GM12878 (cell line): Measurements from ENCODE around the gene PAIP1. TPM values are rescaled to one million over a fixed set of nuclear protein-coding genes. Genes with fewer than 3 reads are reported as not detected.

ENCODE experiments used
- ATAC-seq: fragments of 200-7000 bp; cut with Tn5 transposase; 3 replicates; pipeline ENCODE4 v1.9.1; 2020; ENCODE audit warnings: mild to moderate bottlenecking, moderate library complexity
- BruUV-seq: library from RNA; stranded (reverse); fragments of 400-500 nt; replicated peaks from 2 replicates; lab custom pipeline; 2021; lab: Mats Ljungman, UMichigan
- CTCF ChIA-PET: fragments of 300-600 bp; sonication (Branson Sonifier 250); formaldehyde crosslinking; extraction: SDS; loops from one replicate; lab custom pipeline; 2021; ENCODE audit warnings: inconsistent platforms; lab: Yijun Ruan, JAX
- POLR2A ChIA-PET: fragments of 350-600 bp; formaldehyde crosslinking; extraction: SDS; loops from one replicate; lab custom pipeline; 2021; ENCODE audit warnings: inconsistent platforms; lab: Charles Lee
- RAD21 ChIA-PET: fragments of 300-600 bp; sonication (Branson Sonifier 250); formaldehyde crosslinking; loops from one replicate; lab custom pipeline; 2023; ENCODE audit warnings: antibody characterized with exemption; ENCODE audit not compliant: unreplicated experiment; lab: Charles Lee
- SMC1A ChIA-PET: fragments of 300-600 bp; sonication (Branson Sonifier 250); formaldehyde crosslinking; loops from one replicate; lab custom pipeline; 2023; ENCODE audit not compliant: unreplicated experiment, uncharacterized antibody; lab: Charles Lee
- DNase-seq: peaks from one replicate; pipeline ENCODE4 v3.0.0-alpha.2; 2011; ENCODE audit warnings: low read depth, low spot score
- FAIRE-seq: peaks from 3 replicates; lab custom pipeline; 2011; peaks lifted over from hg19 to GRCh38; lab: Jason Lieb, UNC
- H2AFZ ChIP-seq: 2 replicates; pipeline ENCODE4 v1.6.0; 2011; ENCODE audit warnings: low read depth, low read length, control low read depth; ENCODE audit not compliant: control insufficient read depth
- H3K27ac ChIP-seq: 2 replicates; pipeline ENCODE4 v1.5.1; 2011; ENCODE audit warnings: control low read depth; ENCODE audit not compliant: control insufficient read depth, insufficient read depth
- H3K27me3 ChIP-seq, 2 experiments: replicated peaks in 1 of 2; 2 replicates each; pipeline versions ENCODE4 v1.6.0 to v1.6.1; 2011; ENCODE audit warnings: low read length in 1 of 2; ENCODE audit not compliant: control insufficient read depth in 2 of 2, insufficient read depth in 2 of 2
- H3K36me3 ChIP-seq, 2 experiments: 2 replicates each; pipeline ENCODE4 v1.5.1; 2011; ENCODE audit warnings: low read length in 1 of 2; ENCODE audit not compliant: control insufficient read depth in 2 of 2, insufficient read depth in 2 of 2
- H3K4me1 ChIP-seq: 2 replicates; pipeline ENCODE4 v1.6.1; 2011; ENCODE audit warnings: mild to moderate bottlenecking, low read length, moderate library complexity, mixed read lengths; ENCODE audit not compliant: control insufficient read depth, insufficient read depth
- H3K4me2 ChIP-seq: 2 replicates; pipeline ENCODE4 v1.6.0; 2011; ENCODE audit warnings: control low read depth; ENCODE audit not compliant: control insufficient read depth, insufficient read depth
- H3K4me3 ChIP-seq: fragments of 200-600 bp; sonication (generic); 2 replicates; pipeline ENCODE4 v1.5.1; 2016
- H3K79me2 ChIP-seq: 2 replicates; pipeline ENCODE4 v1.6.0; 2011; ENCODE audit warnings: low read length; ENCODE audit not compliant: control insufficient read depth, insufficient read depth
- H3K9ac ChIP-seq: 2 replicates; pipeline ENCODE4 v1.8.0; 2011; ENCODE audit warnings: low read length, control low read depth, mixed read lengths; ENCODE audit not compliant: control insufficient read depth, insufficient read depth
- H3K9me3 ChIP-seq: replicated peaks from 3 replicates; pipeline ENCODE4 v1.5.1; 2011; ENCODE audit warnings: mild to moderate bottlenecking, low read length; ENCODE audit not compliant: control insufficient read depth, insufficient read depth
- H4K20me1 ChIP-seq: 2 replicates; pipeline ENCODE4 v1.6.0; 2011; ENCODE audit not compliant: control insufficient read depth, insufficient read depth
- CBFB ChIP-seq: IDR thresholded peaks from 2 replicates; pipeline ENCODE4 v1.6.1; 2016; ENCODE audit warnings: antibody characterized with exemption, low read depth
- CHD2 ChIP-seq: IDR thresholded peaks from 2 replicates; pipeline ENCODE4 v1.6.1; 2011; ENCODE audit warnings: low read depth, low read length, improper control_type of control experiment, borderline replicate concordance
- FOS ChIP-seq: IDR thresholded peaks from 3 replicates; pipeline ENCODE4 v1.6.1; 2011; ENCODE audit warnings: borderline replicate concordance; ENCODE audit not compliant: insufficient read length; ENCODE audit errors: extremely low read depth
- IKZF2 ChIP-seq, 2 experiments: fragments of 450-650 bp; IDR thresholded peaks; 2 replicates each; pipeline ENCODE4 v1.6.1; 2017; ENCODE audit warnings: mild to moderate bottlenecking in 2 of 2, moderate library complexity in 2 of 2
- NR2C1 ChIP-seq: fragments of 450-650 bp; IDR thresholded peaks from 2 replicates; pipeline ENCODE4 v1.6.1; 2017; ENCODE audit warnings: antibody characterized with exemption, mild to moderate bottlenecking, moderate library complexity
- POLR2A ChIP-seq: IDR thresholded peaks from 2 replicates; pipeline ENCODE4 v1.6.1; 2011; ENCODE audit warnings: low read depth, mild to moderate bottlenecking, low read length
- RCOR1 ChIP-seq: conservative IDR thresholded peaks from 2 replicates; pipeline ENCODE4 v1.6.1; 2012; ENCODE audit warnings: low read depth, low read length, improper control_type of control experiment
- SREBF1 ChIP-seq: IDR thresholded peaks from 2 replicates; pipeline ENCODE4 v1.6.1; 2012; ENCODE audit warnings: mild to moderate bottlenecking, low read length
- TAF1 ChIP-seq: IDR thresholded peaks from 2 replicates; pipeline ENCODE4 v1.6.1; 2011; ENCODE audit warnings: mild to moderate bottlenecking, low read depth, low read length, borderline replicate concordance
- ZNF207 ChIP-seq: fragments of 450-650 bp; IDR thresholded peaks from 2 replicates; pipeline ENCODE4 v1.6.1; 2014; ENCODE audit warnings: antibody characterized with exemption, mild to moderate bottlenecking, borderline replicate concordance
- WGBS: methylation state at CpG from one replicate; pipeline ENCODE4 v1.1.6; 2016; ENCODE audit warnings: low lambda C conversion rate; ENCODE audit not compliant: insufficient replicate concordance, insufficient coverage; ENCODE audit errors: missing lambda C conversion rate; 5-methylcytosine and 5-hydroxymethylcytosine counted together
- in situ Hi-C: fragments of 300-500 bp; cut with MboI; formaldehyde crosslinking; loops from 9 replicates; pipeline ENCODE4 v1.14.3; 2018; ENCODE audit warnings: mixed read lengths
- intact Hi-C: fragments of 100-400 bp; cut with micrococcal nuclease; formaldehyde crosslinking; loops from one replicate; pipeline ENCODE4 v1.14.2; 2022; ENCODE audit not compliant: unreplicated experiment
- polyA plus RNA-seq, 11 experiments: library from polyadenylated mRNA; depleted of rRNA in 4 of 11; unstranded in 6 of 11; stranded (reverse) in 5 of 11; fragments of >200 nt; fragmentation: Nextera tagmentation in 4 of 11; fragmentation: Illumina TruSeq in 1 of 11; extraction: Ambion mirVana in 4 of 11; extraction: Trizol in 1 of 11; gene quantifications; 1 replicate in 1 of 11; 2 replicates in 10 of 11; pipeline versions ENCODE4 v1.2.1 to v1.2.3, GENCODE V29; 2011 to 2016; ENCODE audit warnings: inconsistent platforms in 2 of 11, missing spikeins in 2 of 11, low read depth in 1 of 11
- total RNA-seq, 4 experiments: library from RNA; depleted of rRNA in 3 of 4; stranded (reverse); fragments of >200 nt in 3 of 4; fragmentation: Illumina TruSeq in 1 of 4; extraction: Trizol in 1 of 4; gene quantifications; 2 replicates each; pipeline versions ENCODE4 v1.2.1 to v1.2.3, GENCODE V29; 2013 to 2021
- TF ChIP-seq, protein P1 (sequence below): fragments of 450-650 bp; IDR thresholded peaks from 2 replicates; pipeline ENCODE4 v1.6.1; 2018; ENCODE audit warnings: mild to moderate bottlenecking, low read depth, moderate library complexity; ENCODE audit not compliant: partially characterized antibody
- TF ChIP-seq, protein P2 (sequence below): fragments of 450-650 bp; IDR thresholded peaks from 2 replicates; pipeline ENCODE4 v1.6.1; 2018; ENCODE audit warnings: borderline replicate concordance, mild to moderate bottlenecking; ENCODE audit not compliant: partially characterized antibody
- TF ChIP-seq, protein P3 (sequence below): fragments of 450-650 bp; IDR thresholded peaks from 2 replicates; pipeline ENCODE4 v1.6.1; 2016; ENCODE audit warnings: mild to moderate bottlenecking
- TF ChIP-seq, protein P4 (sequence below): IDR thresholded peaks from 2 replicates; pipeline ENCODE4 v1.6.1; 2011; ENCODE audit warnings: low read depth, low read length, improper control_type of control experiment, borderline replicate concordance

Gene PAIP1
- total and polyA plus RNA-seq, 10 of the 15 experiments (the other 5 are each of a cell fraction or from before 2014, with no cell fraction given): 37.4 to 90.9 (median 57.0) TPM

GRCh38 chr5:43602461-43603343, 45.8 kb upstream of the PAIP1 start, which contains the start of gene NNT:
Gene NNT, plus strand, starts transcription at chr5:43603180. Its CDS starts 6,016 bp downstream, at chr5:43609196.
- DNase-seq (no peak), FAIRE-seq (peak; percentile 41), ATAC-seq (peak; percentile 87)
- intact Hi-C loops: loop anchor here (2.0 to 10.0 kb wide), 5 partner anchors 46 to 1678 kb away; partner anchors contain the start of genes FBXO4, HMGCS1, PAIP1 and TMEM267
- under 1% methylated on average over 46 of the region's 60 CpGs for WGBS
- Histone ChIP-seq H3K4me3 (peak within 1 kb of the TSS; percentile 93), H3K36me3 (no peaks in the 10 kb centered on the region), H3K9me3 (peaks cover 2% of the 10 kb centered on the region), H2AFZ (peak within 1 kb of the TSS; percentile 94), H4K20me1 (no peaks in the 10 kb centered on the region), H3K79me2 (peaks cover 59% of the 10 kb centered on the region), H3K27me3 (no peaks in the 10 kb centered on the region), H3K4me1 (peaks cover 4% of the 10 kb centered on the region; the same call in 1 of the 2 replicates), H3K27ac (peak within 1 kb of the TSS; percentile 98), H3K9ac (peak within 1 kb of the TSS; percentile 100), H3K4me2 (peak within 1 kb of the TSS; percentile 96)
- SMC1A ChIA-PET: interaction anchor here (0.9 to 1.8 kb wide), 8 partner anchors 9 to 119 kb away, joined by 3 to 13 read pairs (median 4); partner anchors contain the start of genes C5orf34 and TMEM267
- TSS peak; percentile 82 for BruUV-seq
- CTCF ChIA-PET: interaction anchor here (0.6 to 6.2 kb wide), 7 partner anchors 10 to 613 kb away, joined by 3 to 37 read pairs (median 4); partner anchors contain the start of gene TMEM267
- RAD21 ChIA-PET: interaction anchor here (0.7 to 2.7 kb wide), 5 partner anchors 28 to 482 kb away, joined by 3 to 11 read pairs (median 4); partner anchors contain the start of genes TMEM267 and ZNF131
- POLR2A ChIA-PET: interaction anchor here (0.6 to 1.8 kb wide), 13 partner anchors 10 to 798 kb away, joined by 3 to 15 read pairs (median 4); partner anchors contain the start of genes TMEM267 and ZNF131
- in situ Hi-C loops: loop anchor here (25.0 kb wide), 1 partner anchor 1690 kb away; the partner anchor contains the start of gene RIMOC1
- TF ChIP-seq IKZF2 (IDR thresholded peaks at IDR 0.05): peak; percentile 34; a peak in 2 of 4 replicates
- 0 out of 2 replicates have a peak, but pooled peaks have one; percentile 40 for TF ChIP-seq RCOR1
- TF ChIP-seq, protein P1, sequence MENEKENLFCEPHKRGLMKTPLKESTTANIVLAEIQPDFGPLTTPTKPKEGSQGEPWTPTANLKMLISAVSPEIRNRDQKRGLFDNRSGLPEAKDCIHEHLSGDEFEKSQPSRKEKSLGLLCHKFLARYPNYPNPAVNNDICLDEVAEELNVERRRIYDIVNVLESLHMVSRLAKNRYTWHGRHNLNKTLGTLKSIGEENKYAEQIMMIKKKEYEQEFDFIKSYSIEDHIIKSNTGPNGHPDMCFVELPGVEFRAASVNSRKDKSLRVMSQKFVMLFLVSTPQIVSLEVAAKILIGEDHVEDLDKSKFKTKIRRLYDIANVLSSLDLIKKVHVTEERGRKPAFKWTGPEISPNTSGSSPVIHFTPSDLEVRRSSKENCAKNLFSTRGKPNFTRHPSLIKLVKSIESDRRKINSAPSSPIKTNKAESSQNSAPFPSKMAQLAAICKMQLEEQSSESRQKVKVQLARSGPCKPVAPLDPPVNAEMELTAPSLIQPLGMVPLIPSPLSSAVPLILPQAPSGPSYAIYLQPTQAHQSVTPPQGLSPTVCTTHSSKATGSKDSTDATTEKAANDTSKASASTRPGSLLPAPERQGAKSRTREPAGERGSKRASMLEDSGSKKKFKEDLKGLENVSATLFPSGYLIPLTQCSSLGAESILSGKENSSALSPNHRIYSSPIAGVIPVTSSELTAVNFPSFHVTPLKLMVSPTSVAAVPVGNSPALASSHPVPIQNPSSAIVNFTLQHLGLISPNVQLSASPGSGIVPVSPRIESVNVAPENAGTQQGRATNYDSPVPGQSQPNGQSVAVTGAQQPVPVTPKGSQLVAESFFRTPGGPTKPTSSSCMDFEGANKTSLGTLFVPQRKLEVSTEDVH: no peak
- no peak for TF ChIP-seq FOS
- TF ChIP-seq, protein P2, sequence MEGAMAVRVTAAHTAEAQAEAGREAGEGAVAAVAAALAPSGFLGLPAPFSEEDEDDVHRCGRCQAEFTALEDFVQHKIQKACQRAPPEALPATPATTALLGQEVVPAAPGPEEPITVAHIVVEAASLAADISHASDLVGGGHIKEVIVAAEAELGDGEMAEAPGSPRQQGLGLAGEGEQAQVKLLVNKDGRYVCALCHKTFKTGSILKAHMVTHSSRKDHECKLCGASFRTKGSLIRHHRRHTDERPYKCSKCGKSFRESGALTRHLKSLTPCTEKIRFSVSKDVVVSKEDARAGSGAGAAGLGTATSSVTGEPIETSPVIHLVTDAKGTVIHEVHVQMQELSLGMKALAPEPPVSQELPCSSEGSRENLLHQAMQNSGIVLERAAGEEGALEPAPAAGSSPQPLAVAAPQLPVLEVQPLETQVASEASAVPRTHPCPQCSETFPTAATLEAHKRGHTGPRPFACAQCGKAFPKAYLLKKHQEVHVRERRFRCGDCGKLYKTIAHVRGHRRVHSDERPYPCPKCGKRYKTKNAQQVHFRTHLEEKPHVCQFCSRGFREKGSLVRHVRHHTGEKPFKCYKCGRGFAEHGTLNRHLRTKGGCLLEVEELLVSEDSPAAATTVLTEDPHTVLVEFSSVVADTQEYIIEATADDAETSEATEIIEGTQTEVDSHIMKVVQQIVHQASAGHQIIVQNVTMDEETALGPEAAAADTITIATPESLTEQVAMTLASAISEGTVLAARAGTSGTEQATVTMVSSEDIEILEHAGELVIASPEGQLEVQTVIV: peak; percentile 44
- peak; percentile 93 for TF ChIP-seq POLR2A
- 0 out of 2 replicates have a peak, but pooled peaks have one; percentile 30 for TF ChIP-seq CHD2
- TF ChIP-seq, protein P3, sequence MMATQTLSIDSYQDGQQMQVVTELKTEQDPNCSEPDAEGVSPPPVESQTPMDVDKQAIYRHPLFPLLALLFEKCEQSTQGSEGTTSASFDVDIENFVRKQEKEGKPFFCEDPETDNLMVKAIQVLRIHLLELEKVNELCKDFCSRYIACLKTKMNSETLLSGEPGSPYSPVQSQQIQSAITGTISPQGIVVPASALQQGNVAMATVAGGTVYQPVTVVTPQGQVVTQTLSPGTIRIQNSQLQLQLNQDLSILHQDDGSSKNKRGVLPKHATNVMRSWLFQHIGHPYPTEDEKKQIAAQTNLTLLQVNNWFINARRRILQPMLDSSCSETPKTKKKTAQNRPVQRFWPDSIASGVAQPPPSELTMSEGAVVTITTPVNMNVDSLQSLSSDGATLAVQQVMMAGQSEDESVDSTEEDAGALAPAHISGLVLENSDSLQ: peak; percentile 94
- TF ChIP-seq SREBF1: no peak
- peak; percentile 68; the same call in 1 of the 2 replicates for TF ChIP-seq TAF1
- no peak for TF ChIP-seq ZNF207
- 0 out of 2 replicates have a peak, but pooled peaks have one; percentile 5 for TF ChIP-seq CBFB
- TF ChIP-seq, protein P4, sequence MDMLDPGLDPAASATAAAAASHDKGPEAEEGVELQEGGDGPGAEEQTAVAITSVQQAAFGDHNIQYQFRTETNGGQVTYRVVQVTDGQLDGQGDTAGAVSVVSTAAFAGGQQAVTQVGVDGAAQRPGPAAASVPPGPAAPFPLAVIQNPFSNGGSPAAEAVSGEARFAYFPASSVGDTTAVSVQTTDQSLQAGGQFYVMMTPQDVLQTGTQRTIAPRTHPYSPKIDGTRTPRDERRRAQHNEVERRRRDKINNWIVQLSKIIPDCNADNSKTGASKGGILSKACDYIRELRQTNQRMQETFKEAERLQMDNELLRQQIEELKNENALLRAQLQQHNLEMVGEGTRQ: peak; percentile 72
- peak; percentile 83 for TF ChIP-seq NR2C1
